Measurements from ENCODE around the gene NLGN3.

DNA sequence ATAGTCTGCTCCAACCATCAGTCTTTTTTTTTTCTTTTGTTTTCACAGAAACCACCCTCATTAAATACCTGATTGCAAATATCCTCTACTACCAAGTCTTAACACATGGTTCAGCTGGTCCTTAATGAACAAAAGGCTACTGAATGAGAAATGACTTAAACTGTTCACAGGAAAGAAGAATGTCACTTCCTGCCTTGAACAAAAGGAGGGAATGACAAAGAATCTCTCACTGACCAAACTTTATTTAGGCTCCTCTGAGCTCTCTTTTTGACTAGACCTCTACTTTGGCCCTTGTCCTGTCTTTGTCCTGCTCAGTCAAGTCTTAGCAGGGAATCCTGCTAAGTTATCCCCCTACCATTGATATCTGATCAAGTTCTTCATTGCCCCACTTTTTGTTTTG is 46.6 kb downstream of the NLGN3 start:
- TF ChIP-seq CTCF (IDR thresholded peaks at IDR 0.05; ENCODE audit: low read length) (no peak), EZH2phosphoT487 (IDR thresholded peaks at IDR 0.05; ENCODE audit: low read length) (no peak)

Data from MM.1S (cell line).